Liver (tissue), 9 donors: ENCODE data around the gene REST. TPM values are rescaled to one million over a fixed set of nuclear protein-coding genes. Genes with fewer than 3 reads are reported as not detected.

Experiments used
- DNase-seq: peaks from one replicate; pipeline ENCODE4 v3.0.0-alpha.2; 2017; ENCODE audit warnings: low spot score
- H3K27ac ChIP-seq, 2 donors: one replicate each; pipeline ENCODE4 v1.7.0; 2013; ENCODE audit warnings: inconsistent platforms in 2 of 2, low read length in 2 of 2, control low read depth in 1 of 2, low read depth in 1 of 2, mild to moderate bottlenecking in 1 of 2
- H3K27me3 ChIP-seq, 4 donors: one replicate each; pipeline versions ENCODE4 v1.6.1 to v1.7.0; 2013; ENCODE audit warnings: low read length in 3 of 4, inconsistent platforms in 1 of 4, mild to moderate bottlenecking in 1 of 4, moderate library complexity in 1 of 4; ENCODE audit not compliant: control insufficient read depth in 4 of 4, insufficient read depth in 4 of 4
- H3K36me3 ChIP-seq, 4 donors: one replicate each; pipeline versions ENCODE4 v1.6.1 to v1.7.0; 2013; ENCODE audit warnings: low read length in 3 of 4, mild to moderate bottlenecking in 3 of 4, low read depth in 1 of 4, moderate library complexity in 1 of 4; ENCODE audit not compliant: control insufficient read depth in 4 of 4, insufficient read depth in 3 of 4
- H3K4me1 ChIP-seq, 4 donors: one replicate each; pipeline versions ENCODE4 v1.6.1 to v1.7.0; 2013; ENCODE audit warnings: low read length in 3 of 4, mild to moderate bottlenecking in 3 of 4, moderate library complexity in 1 of 4; ENCODE audit not compliant: control insufficient read depth in 4 of 4, insufficient read depth in 4 of 4
- H3K4me3 ChIP-seq, 3 donors: one replicate each; pipeline versions ENCODE4 v1.6.1 to v1.7.0; 2013; ENCODE audit warnings: low read length in 3 of 3, control low read depth in 1 of 3, low read depth in 1 of 3, mild to moderate bottlenecking in 1 of 3
- H3K9ac ChIP-seq, 2 donors: one replicate each; pipeline ENCODE4 v1.7.0; 2013; ENCODE audit warnings: low read length in 2 of 2, mild to moderate bottlenecking in 2 of 2, moderate library complexity in 2 of 2, control low read depth in 1 of 2, low read depth in 1 of 2
- H3K9me3 ChIP-seq, 4 donors: one replicate each; pipeline versions ENCODE4 v1.6.1 to v1.7.0; 2013; ENCODE audit warnings: low read length in 3 of 4; ENCODE audit not compliant: control insufficient read depth in 4 of 4
- ATF3 ChIP-seq: IDR thresholded peaks from 2 replicates; pipeline ENCODE4 v1.6.1; 2016; ENCODE audit warnings: antibody characterized with exemption
- EGR1 ChIP-seq, 2 donors: IDR thresholded peaks; 2 replicates each; pipeline ENCODE4 v1.6.1; 2016 to 2018; ENCODE audit warnings: antibody characterized with exemption in 2 of 2, low read depth in 2 of 2
- FOXA1 ChIP-seq: IDR thresholded peaks from 2 replicates; pipeline ENCODE4 v1.6.1; 2016; ENCODE audit warnings: antibody characterized with exemption
- FOXA2 ChIP-seq: IDR thresholded peaks from 2 replicates; pipeline ENCODE4 v1.6.1; 2016; ENCODE audit warnings: antibody characterized with exemption
- GABPA ChIP-seq, 2 donors: IDR thresholded peaks in 1 of 2; conservative IDR thresholded peaks in 1 of 2; 2 replicates each; pipeline ENCODE4 v1.6.1; 2016; ENCODE audit warnings: antibody characterized with exemption in 2 of 2, mild to moderate bottlenecking in 1 of 2, moderate library complexity in 1 of 2
- HNF4A ChIP-seq, 2 donors: conservative IDR thresholded peaks; 2 replicates each; pipeline ENCODE4 v1.6.1; 2016; ENCODE audit warnings: antibody characterized with exemption in 2 of 2, mild to moderate bottlenecking in 2 of 2
- HNF4G ChIP-seq: IDR thresholded peaks from 2 replicates; pipeline ENCODE4 v1.6.1; 2016; ENCODE audit warnings: antibody characterized with exemption
- JUND ChIP-seq, 2 donors: IDR thresholded peaks; 2 replicates each; pipeline ENCODE4 v1.6.1; 2016; ENCODE audit warnings: antibody characterized with exemption in 2 of 2
- NR2F2 ChIP-seq: IDR thresholded peaks from 2 replicates; pipeline ENCODE4 v1.6.1; 2016; ENCODE audit warnings: antibody characterized with exemption
- RAD21 ChIP-seq, 2 donors: IDR thresholded peaks; 2 replicates each; pipeline ENCODE4 v1.6.1; 2016; ENCODE audit warnings: antibody characterized with exemption in 2 of 2, mild to moderate bottlenecking in 2 of 2
- RXRA ChIP-seq, 2 donors: IDR thresholded peaks; 2 replicates each; pipeline ENCODE4 v1.6.1; 2017 to 2018; ENCODE audit warnings: antibody characterized with exemption in 2 of 2, mild to moderate bottlenecking in 1 of 2
- SP1 ChIP-seq: IDR thresholded peaks from 2 replicates; pipeline ENCODE4 v1.6.1; 2018; ENCODE audit warnings: antibody characterized with exemption, mild to moderate bottlenecking
- TAF1 ChIP-seq: conservative IDR thresholded peaks from 2 replicates; pipeline ENCODE4 v1.6.1; 2016; ENCODE audit warnings: antibody characterized with exemption, mild to moderate bottlenecking
- YY1 ChIP-seq: IDR thresholded peaks from 2 replicates; pipeline ENCODE4 v1.6.1; 2016; ENCODE audit warnings: antibody characterized with exemption, mild to moderate bottlenecking
- ZBTB33 ChIP-seq: IDR thresholded peaks from 2 replicates; pipeline ENCODE4 v1.6.1; 2016; ENCODE audit warnings: antibody characterized with exemption
- WGBS: extraction: QIAGEN DNeasy Blood & Tissue Kit; methylation state at CpG from one replicate; pipeline ENCODE4 v1.1.7; 2013; 5-methylcytosine and 5-hydroxymethylcytosine counted together
- polyA plus RNA-seq, 2 donors: library from polyadenylated mRNA; stranded (reverse) in 1 of 2; unstranded in 1 of 2; fragments of 200-250 nt in 1 of 2; fragments of >200 nt in 1 of 2; fragmentation: Nextera tagmentation in 1 of 2; extraction: Ambion mirVana in 1 of 2; gene quantifications; one replicate each; pipeline versions ENCODE4 v1.2.1 to v1.2.3, GENCODE V29; 2013 to 2015
- total RNA-seq, 2 donors: library from RNA; depleted of rRNA; stranded (reverse); fragments of >200 nt; gene quantifications; one replicate each; pipeline ENCODE4 v1.2.3, GENCODE V29; 2014
- TF ChIP-seq, protein P1 (sequence below): fragments of 150-350 bp; IDR thresholded peaks from 2 replicates; pipeline ENCODE4 v1.5.1; 2017; ENCODE audit warnings: improper control_type of control experiment, low read depth, low read length; ENCODE audit not compliant: missing input control
- TF ChIP-seq, protein P2 (sequence below): IDR thresholded peaks from 2 replicates; pipeline ENCODE4 v1.6.1; 2016; ENCODE audit warnings: antibody characterized with exemption, mild to moderate bottlenecking
- donor health status: healthy.
- donor health status: healthy.
- donor health status: healthy.
- donor health status: healthy.
- donor health status: healthy.

REST gene
- total and polyA plus RNA-seq, 4 donors, result 3.7 to 18.1 (median 12.4) TPM

DNA sequence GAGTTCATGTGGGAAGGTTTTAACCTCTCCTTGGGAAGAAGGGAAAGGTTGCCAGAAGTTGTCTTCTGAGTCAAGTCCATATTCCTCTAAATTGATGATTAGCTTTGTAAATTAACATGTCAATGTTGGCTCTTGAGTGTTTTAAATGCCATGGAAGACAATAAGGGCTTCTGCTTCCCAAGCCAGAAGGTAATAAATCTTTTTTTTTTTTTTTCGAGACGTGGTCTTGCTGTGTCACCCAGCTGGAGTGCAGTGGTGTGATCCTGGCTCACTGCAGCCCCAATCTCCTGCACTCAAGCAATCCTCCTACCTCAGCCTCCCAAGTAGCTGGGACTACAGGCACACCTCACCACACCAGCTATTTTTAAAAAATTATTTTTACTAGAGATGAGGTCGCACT, 5.0 kb upstream of the REST start:
- 87% methylated on average over 3 of the region's 3 CpGs for WGBS
- Histone ChIP-seq H3K4me3 (no peak overlapping the region), H3K36me3 (no peaks in the 10 kb centered on the region), H3K4me1 (peaks cover 0 to 6% (median 4%) of the 10 kb centered on the region in 4 donors), H3K9me3 (no peaks in the 10 kb centered on the region), H3K9ac (no peak overlapping the region), H3K27ac (no peak overlapping the region), H3K27me3 (no peaks in the 10 kb centered on the region)
- no peak for TF ChIP-seq HNF4G
- no peak for TF ChIP-seq NR2F2
- TF ChIP-seq, protein P1, sequence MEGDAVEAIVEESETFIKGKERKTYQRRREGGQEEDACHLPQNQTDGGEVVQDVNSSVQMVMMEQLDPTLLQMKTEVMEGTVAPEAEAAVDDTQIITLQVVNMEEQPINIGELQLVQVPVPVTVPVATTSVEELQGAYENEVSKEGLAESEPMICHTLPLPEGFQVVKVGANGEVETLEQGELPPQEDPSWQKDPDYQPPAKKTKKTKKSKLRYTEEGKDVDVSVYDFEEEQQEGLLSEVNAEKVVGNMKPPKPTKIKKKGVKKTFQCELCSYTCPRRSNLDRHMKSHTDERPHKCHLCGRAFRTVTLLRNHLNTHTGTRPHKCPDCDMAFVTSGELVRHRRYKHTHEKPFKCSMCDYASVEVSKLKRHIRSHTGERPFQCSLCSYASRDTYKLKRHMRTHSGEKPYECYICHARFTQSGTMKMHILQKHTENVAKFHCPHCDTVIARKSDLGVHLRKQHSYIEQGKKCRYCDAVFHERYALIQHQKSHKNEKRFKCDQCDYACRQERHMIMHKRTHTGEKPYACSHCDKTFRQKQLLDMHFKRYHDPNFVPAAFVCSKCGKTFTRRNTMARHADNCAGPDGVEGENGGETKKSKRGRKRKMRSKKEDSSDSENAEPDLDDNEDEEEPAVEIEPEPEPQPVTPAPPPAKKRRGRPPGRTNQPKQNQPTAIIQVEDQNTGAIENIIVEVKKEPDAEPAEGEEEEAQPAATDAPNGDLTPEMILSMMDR, result no peak
- TF ChIP-seq SP1, result no peak
- no peak for TF ChIP-seq GABPA (IDR thresholded peaks at IDR 0.05 in 1 of 2, conservative IDR thresholded peaks at IDR 0.05 in 1 of 2)
- no peak for TF ChIP-seq RXRA (IDR thresholded peaks at IDR 0.05)
- TF ChIP-seq, protein P2, sequence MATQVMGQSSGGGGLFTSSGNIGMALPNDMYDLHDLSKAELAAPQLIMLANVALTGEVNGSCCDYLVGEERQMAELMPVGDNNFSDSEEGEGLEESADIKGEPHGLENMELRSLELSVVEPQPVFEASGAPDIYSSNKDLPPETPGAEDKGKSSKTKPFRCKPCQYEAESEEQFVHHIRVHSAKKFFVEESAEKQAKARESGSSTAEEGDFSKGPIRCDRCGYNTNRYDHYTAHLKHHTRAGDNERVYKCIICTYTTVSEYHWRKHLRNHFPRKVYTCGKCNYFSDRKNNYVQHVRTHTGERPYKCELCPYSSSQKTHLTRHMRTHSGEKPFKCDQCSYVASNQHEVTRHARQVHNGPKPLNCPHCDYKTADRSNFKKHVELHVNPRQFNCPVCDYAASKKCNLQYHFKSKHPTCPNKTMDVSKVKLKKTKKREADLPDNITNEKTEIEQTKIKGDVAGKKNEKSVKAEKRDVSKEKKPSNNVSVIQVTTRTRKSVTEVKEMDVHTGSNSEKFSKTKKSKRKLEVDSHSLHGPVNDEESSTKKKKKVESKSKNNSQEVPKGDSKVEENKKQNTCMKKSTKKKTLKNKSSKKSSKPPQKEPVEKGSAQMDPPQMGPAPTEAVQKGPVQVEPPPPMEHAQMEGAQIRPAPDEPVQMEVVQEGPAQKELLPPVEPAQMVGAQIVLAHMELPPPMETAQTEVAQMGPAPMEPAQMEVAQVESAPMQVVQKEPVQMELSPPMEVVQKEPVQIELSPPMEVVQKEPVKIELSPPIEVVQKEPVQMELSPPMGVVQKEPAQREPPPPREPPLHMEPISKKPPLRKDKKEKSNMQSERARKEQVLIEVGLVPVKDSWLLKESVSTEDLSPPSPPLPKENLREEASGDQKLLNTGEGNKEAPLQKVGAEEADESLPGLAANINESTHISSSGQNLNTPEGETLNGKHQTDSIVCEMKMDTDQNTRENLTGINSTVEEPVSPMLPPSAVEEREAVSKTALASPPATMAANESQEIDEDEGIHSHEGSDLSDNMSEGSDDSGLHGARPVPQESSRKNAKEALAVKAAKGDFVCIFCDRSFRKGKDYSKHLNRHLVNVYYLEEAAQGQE, result no peak
- TF ChIP-seq ATF3, result no peak
- TF ChIP-seq FOXA1, result no peak
- TF ChIP-seq RAD21 (IDR thresholded peaks at IDR 0.05), result no peak
- no peak for TF ChIP-seq YY1
- TF ChIP-seq HNF4A (conservative IDR thresholded peaks at IDR 0.05), result no peak
- no peak for TF ChIP-seq EGR1 (IDR thresholded peaks at IDR 0.05; ENCODE audit: low read depth in 2 of 2)
- no peak for TF ChIP-seq ZBTB33
- TF ChIP-seq TAF1, result no peak
- DNase-seq, result no peak

DNA sequence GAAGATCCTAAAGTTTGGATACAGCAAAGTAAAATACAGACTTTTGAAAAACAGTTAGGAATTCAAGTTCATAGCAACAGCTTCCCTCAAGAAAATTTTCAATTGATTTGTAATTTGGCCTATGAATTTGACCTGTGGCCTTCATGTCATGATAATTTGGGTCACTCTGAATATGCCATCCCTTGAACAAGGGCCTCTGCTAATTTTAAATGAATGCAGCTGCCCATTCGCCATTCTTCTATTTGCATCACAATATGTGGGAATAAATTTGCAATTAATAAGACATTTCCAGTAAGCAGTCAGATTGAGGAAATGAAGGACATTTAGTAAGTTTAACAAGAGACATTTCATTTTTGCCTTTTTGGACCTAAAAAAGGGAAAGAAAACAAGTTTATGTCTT, 1.9 kb upstream of the REST start:
- no peak for DNase-seq
- Histone ChIP-seq H3K4me1 (peaks cover 0 to 18% (median 7%) of the 10 kb centered on the region in 4 donors), H3K27ac (no peak overlapping the region), H3K4me3 (no peak overlapping the region), H3K9me3 (no peaks in the 10 kb centered on the region), H3K27me3 (no peaks in the 10 kb centered on the region), H3K9ac (no peak overlapping the region), H3K36me3 (no peaks in the 10 kb centered on the region)
- 89% methylated on average over 1 of the region's 1 CpG for WGBS
- TF ChIP-seq RAD21 (IDR thresholded peaks at IDR 0.05) (no peak), HNF4G (no peak), FOXA2 (no peak), EGR1 (IDR thresholded peaks at IDR 0.05; ENCODE audit: low read depth in 2 of 2) (no peak), YY1 (no peak), HNF4A (conservative IDR thresholded peaks at IDR 0.05) (no peak), JUND (IDR thresholded peaks at IDR 0.05) (no peak), RXRA (IDR thresholded peaks at IDR 0.05) (no peak), TAF1 (no peak), NR2F2 (no peak), ATF3 (no peak), ZBTB33 (no peak), SP1 (no peak)
- TF ChIP-seq, protein P2, result no peak
